ENCODE results near the gene WDR18. TPM values are rescaled to one million over a fixed set of nuclear protein-coding genes. Genes with fewer than 3 reads are reported as not detected.

WDR18 gene
- polyA plus RNA-seq, 1 donor from 2014 or later: 64.9 TPM

DNA sequence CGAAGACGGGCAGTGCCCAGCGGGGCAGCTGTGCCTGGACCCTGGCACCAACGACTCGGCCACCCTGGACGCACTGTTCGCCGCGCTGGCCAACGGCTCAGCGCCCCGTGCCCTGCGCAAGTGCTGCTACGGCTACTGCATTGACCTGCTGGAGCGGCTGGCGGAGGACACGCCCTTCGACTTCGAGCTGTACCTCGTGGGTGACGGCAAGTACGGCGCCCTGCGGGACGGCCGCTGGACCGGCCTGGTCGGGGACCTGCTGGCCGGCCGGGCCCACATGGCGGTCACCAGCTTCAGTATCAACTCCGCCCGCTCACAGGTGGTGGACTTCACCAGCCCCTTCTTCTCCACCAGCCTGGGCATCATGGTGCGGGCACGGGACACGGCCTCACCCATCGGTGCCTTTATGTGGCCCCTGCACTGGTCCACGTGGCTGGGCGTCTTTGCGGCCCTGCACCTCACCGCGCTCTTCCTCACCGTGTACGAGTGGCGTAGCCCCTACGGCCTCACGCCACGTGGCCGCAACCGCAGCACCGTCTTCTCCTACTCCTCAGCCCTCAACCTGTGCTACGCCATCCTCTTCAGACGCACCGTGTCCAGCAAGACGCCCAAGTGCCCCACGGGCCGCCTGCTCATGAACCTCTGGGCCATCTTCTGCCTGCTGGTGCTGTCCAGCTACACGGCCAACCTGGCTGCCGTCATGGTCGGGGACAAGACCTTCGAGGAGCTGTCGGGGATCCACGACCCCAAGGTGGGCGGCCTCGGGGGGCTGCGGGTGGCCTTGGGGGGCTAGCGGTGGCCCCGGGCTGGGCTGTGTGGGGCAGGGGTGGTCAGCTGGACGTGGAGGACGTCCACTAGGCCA lies 20.9 kb downstream of the WDR18 start:
- no peaks in the 10 kb centered on the region for H3K9me3 ChIP-seq (ENCODE audit: low read length)
- H3F3A ChIP-seq (ENCODE audit: insufficient read depth, low read length, poor library complexity, severe bottlenecking): no peaks in the 10 kb centered on the region
- no peaks in the 10 kb centered on the region for H3K36me3 ChIP-seq (ENCODE audit: insufficient read depth, low read length)
- no peak overlapping the region for H3K27ac ChIP-seq (ENCODE audit: low read length)
- TF ChIP-seq TAF1 (IDR thresholded peaks at IDR 0.05; ENCODE audit: low read depth) (no peak), POLR2AphosphoS5 (IDR thresholded peaks at IDR 0.05) (no peak), MXI1 (conservative IDR thresholded peaks at IDR 0.05; ENCODE audit: poor library complexity, severe bottlenecking) (no peak), RAD21 (conservative IDR thresholded peaks at IDR 0.05) (no peak), EP300 (conservative IDR thresholded peaks at IDR 0.05; ENCODE audit: poor library complexity, severe bottlenecking) (no peak), EZH2 (IDR thresholded peaks at IDR 0.05; ENCODE audit: borderline replicate concordance, insufficient read depth, low read length, poor library complexity, severe bottlenecking) (no peak), SMC3 (conservative IDR thresholded peaks at IDR 0.05; ENCODE audit: poor library complexity) (no peak)
- TF ChIP-seq, protein P1, sequence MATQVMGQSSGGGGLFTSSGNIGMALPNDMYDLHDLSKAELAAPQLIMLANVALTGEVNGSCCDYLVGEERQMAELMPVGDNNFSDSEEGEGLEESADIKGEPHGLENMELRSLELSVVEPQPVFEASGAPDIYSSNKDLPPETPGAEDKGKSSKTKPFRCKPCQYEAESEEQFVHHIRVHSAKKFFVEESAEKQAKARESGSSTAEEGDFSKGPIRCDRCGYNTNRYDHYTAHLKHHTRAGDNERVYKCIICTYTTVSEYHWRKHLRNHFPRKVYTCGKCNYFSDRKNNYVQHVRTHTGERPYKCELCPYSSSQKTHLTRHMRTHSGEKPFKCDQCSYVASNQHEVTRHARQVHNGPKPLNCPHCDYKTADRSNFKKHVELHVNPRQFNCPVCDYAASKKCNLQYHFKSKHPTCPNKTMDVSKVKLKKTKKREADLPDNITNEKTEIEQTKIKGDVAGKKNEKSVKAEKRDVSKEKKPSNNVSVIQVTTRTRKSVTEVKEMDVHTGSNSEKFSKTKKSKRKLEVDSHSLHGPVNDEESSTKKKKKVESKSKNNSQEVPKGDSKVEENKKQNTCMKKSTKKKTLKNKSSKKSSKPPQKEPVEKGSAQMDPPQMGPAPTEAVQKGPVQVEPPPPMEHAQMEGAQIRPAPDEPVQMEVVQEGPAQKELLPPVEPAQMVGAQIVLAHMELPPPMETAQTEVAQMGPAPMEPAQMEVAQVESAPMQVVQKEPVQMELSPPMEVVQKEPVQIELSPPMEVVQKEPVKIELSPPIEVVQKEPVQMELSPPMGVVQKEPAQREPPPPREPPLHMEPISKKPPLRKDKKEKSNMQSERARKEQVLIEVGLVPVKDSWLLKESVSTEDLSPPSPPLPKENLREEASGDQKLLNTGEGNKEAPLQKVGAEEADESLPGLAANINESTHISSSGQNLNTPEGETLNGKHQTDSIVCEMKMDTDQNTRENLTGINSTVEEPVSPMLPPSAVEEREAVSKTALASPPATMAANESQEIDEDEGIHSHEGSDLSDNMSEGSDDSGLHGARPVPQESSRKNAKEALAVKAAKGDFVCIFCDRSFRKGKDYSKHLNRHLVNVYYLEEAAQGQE (IDR thresholded peaks at IDR 0.05; ENCODE audit: borderline replicate concordance): no peak
- TF ChIP-seq, protein P2, sequence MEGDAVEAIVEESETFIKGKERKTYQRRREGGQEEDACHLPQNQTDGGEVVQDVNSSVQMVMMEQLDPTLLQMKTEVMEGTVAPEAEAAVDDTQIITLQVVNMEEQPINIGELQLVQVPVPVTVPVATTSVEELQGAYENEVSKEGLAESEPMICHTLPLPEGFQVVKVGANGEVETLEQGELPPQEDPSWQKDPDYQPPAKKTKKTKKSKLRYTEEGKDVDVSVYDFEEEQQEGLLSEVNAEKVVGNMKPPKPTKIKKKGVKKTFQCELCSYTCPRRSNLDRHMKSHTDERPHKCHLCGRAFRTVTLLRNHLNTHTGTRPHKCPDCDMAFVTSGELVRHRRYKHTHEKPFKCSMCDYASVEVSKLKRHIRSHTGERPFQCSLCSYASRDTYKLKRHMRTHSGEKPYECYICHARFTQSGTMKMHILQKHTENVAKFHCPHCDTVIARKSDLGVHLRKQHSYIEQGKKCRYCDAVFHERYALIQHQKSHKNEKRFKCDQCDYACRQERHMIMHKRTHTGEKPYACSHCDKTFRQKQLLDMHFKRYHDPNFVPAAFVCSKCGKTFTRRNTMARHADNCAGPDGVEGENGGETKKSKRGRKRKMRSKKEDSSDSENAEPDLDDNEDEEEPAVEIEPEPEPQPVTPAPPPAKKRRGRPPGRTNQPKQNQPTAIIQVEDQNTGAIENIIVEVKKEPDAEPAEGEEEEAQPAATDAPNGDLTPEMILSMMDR (IDR thresholded peaks at IDR 0.05; ENCODE audit: poor library complexity, severe bottlenecking): no peak
- no peaks in the 10 kb centered on the region for H3K9me2 ChIP-seq (ENCODE audit: insufficient read depth, low read length)
- H3K4me3 ChIP-seq (ENCODE audit: low read length): no peak overlapping the region
- no peaks in the 10 kb centered on the region for H3K79me2 ChIP-seq (replicated peaks; ENCODE audit: insufficient read depth, low read length)
- no peak overlapping the region for H3K4me2 ChIP-seq (ENCODE audit: low read length)
- H2AFZ ChIP-seq (ENCODE audit: low read depth, low read length): no peak overlapping the region
- peaks cover 13% of the 10 kb centered on the region for H3K27me3 ChIP-seq (ENCODE audit: insufficient read depth, low read depth, low read length)
- H3K9ac ChIP-seq (ENCODE audit: low read length): no peak overlapping the region
- no peaks in the 10 kb centered on the region for H4K20me1 ChIP-seq (ENCODE audit: insufficient read depth)

DNA sequence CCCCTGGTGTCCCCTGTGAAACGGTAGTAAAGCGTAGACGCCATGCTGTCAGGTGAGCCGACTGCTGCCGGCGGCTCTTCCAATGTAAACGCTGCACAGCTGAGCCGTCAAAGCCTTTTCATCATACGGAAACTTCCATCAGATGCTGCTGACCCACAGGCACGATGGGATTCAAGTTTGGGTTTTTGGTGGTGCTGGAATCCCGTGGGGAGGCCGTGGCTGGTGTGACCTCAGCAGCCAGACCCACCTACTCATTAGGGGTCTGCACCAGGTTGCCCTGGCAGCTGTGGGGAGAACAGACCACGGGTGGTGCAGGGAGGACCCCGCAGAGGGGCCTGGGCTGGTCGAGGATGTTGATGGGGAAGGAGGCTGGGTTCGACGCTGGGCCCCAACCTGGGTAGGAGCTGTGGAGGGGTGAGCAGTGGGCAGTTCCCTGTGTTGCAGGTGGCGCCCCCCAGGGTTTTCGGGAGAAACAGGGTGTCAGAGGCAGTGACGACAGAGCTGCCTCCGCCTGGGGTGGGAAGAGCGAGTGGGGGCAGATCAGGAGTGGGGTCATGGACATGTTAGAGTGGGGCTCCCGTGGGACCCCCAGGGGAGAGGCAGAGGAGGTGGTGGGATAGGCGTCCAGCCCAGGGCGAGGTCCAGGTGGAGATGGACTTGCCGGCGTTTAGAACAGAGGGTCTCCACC lies 22.7 kb downstream of the WDR18 start:
- no peak overlapping the region for H3K27ac ChIP-seq (ENCODE audit: low read length)
- no peaks in the 10 kb centered on the region for H3K27me3 ChIP-seq (ENCODE audit: insufficient read depth, low read depth, low read length)
- TF ChIP-seq TAF1 (IDR thresholded peaks at IDR 0.05; ENCODE audit: low read depth): no peak
- TF ChIP-seq EP300 (conservative IDR thresholded peaks at IDR 0.05; ENCODE audit: poor library complexity, severe bottlenecking): no peak
- no peak for TF ChIP-seq RAD21 (conservative IDR thresholded peaks at IDR 0.05)
- TF ChIP-seq, protein P2 (IDR thresholded peaks at IDR 0.05; ENCODE audit: poor library complexity, severe bottlenecking): no peak
- TF ChIP-seq MXI1 (conservative IDR thresholded peaks at IDR 0.05; ENCODE audit: poor library complexity, severe bottlenecking): no peak
- no peak for TF ChIP-seq SMC3 (conservative IDR thresholded peaks at IDR 0.05; ENCODE audit: poor library complexity)
- no peak for TF ChIP-seq EZH2 (IDR thresholded peaks at IDR 0.05; ENCODE audit: borderline replicate concordance, insufficient read depth, low read length, poor library complexity, severe bottlenecking)
- TF ChIP-seq, protein P1 (IDR thresholded peaks at IDR 0.05; ENCODE audit: borderline replicate concordance): no peak
- H3F3A ChIP-seq (ENCODE audit: insufficient read depth, low read length, poor library complexity, severe bottlenecking): no peaks in the 10 kb centered on the region
- no peak overlapping the region for H3K4me2 ChIP-seq (ENCODE audit: low read length)
- no peaks in the 10 kb centered on the region for H4K20me1 ChIP-seq (ENCODE audit: insufficient read depth)
- no peak overlapping the region for H3K9ac ChIP-seq (ENCODE audit: low read length)
- no peaks in the 10 kb centered on the region for H3K36me3 ChIP-seq (ENCODE audit: insufficient read depth, low read length)
- no peak overlapping the region for H3K4me3 ChIP-seq (ENCODE audit: low read length)
- no peaks in the 10 kb centered on the region for H3K9me2 ChIP-seq (ENCODE audit: insufficient read depth, low read length)
- no peaks in the 10 kb centered on the region for H3K9me3 ChIP-seq (ENCODE audit: low read length)
- no peaks in the 10 kb centered on the region for H3K79me2 ChIP-seq (replicated peaks; ENCODE audit: insufficient read depth, low read length)
- no peak overlapping the region for H2AFZ ChIP-seq (ENCODE audit: low read depth, low read length)
